T1000 (cell line): ENCODE data around the gene HNMT.

Experiments used
- DNase-seq: peaks from one replicate; lab custom pipeline; 2025; ENCODE audit warnings: mixed read lengths; lab: John Stamatoyannopoulos, UW

HNMT gene

DNA sequence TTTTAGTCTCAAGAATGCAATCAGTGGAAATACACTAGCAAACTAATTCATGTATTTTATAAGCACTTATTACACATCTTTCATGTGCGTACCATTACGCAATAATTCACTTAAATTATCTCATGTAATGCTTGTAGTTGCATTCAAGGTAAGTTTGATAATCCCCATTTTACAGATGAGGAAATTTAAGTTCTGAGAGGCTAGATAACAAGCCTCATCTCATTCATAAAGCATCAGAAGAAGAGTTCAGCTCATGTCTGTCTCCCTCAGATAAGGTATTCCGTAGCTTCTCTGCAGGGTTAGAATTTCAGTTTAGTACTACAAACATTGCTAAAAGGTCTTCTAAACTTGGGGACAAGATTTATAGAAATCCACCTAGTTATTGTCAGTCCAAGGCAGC, 47.8 kb downstream of the HNMT start:
- DNase-seq = no peak

DNA sequence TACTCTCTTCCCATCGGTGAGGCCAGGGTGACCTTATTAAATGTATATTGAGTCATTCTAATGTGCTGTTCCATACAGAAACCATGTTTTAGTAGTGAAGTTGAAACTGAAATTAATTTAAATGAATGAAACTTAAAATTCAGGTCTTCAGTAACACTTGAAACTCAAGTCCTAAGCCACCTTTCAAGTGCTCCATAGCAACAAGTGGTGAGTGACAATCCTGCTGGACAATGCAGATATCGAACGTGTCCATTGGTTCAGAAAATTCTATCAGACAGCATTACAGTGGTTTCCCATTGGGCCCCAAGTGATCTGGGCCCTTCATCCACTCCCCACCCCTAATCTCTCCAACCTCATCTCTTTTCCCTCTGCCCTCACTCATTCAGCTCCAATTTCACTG, 48.7 kb downstream of the HNMT start:
- DNase-seq = no peak

DNA sequence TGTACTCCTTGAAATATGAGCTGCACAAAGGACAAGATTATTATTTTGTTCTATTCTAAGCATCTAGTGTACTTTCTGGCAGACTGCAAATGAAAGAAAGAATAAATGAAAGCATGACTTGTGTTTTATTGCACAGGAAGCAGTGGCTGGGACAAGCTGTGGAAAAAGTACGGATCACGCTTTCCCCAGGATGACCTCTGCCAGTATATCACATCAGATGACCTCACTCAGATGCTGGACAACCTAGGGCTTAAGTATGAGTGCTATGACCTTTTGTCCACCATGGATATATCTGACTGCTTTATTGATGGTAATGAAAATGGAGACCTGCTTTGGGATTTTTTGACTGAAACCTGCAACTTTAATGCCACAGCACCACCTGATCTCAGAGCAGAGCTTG, 49.4 kb downstream of the HNMT start:
- no peak for DNase-seq

GRCh38 chr2:138015494-138015893, 51.2 kb downstream of the HNMT start:
- DNase-seq = no peak

DNA sequence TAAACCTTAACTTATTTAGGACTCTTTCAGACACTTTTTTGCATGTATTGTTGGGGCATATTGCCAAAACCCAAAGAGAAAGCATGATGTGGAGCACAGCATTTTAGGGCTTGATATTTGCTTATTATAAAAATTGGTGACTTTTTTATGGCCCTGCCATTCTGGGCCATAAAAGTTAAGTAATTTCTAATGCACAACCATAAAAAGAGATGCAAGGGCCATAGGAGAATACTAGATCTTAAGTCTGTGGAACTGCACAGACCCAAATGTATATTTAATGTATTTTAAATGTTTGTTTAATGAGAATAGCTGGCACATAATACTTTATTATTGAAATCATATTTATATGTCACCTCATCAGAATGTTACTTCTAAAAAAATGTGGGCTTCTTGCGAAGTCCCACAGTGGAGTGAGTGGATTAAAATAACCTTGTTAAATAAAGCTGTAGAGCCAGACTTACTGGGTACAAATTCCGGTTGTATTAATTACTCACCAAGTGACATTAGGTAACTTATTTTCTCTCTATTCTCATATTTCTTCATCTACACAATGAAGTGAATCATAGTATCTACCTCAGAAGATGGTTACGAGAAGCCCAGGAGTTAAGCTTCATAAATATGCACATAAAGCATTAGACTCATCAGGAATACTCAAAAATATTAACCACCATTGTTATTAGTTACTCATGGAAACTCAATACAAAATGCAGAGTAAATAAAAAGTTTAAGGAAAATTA, 52.2 kb downstream of the HNMT start:
- DNase-seq = no peak

DNA sequence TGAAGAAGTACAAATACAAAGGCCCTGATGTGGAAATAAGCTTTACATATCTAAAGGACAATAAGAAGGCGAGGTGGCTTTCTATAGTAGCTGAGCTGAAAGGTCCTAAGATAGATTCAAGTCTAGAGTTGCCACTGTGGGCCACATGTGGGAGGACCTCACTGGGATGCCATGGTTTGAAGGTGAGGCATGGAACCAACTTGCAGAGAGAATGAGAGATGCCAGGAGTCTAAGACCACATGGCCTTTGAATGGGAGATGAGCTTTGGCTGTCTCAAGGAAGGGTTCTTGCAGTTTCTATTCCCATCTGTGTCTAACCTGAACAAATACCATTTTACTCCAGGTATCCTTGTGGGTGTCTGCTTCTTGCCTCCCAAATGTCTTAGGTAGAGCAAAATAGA, 53.6 kb downstream of the HNMT start:
- DNase-seq = no peak

DNA sequence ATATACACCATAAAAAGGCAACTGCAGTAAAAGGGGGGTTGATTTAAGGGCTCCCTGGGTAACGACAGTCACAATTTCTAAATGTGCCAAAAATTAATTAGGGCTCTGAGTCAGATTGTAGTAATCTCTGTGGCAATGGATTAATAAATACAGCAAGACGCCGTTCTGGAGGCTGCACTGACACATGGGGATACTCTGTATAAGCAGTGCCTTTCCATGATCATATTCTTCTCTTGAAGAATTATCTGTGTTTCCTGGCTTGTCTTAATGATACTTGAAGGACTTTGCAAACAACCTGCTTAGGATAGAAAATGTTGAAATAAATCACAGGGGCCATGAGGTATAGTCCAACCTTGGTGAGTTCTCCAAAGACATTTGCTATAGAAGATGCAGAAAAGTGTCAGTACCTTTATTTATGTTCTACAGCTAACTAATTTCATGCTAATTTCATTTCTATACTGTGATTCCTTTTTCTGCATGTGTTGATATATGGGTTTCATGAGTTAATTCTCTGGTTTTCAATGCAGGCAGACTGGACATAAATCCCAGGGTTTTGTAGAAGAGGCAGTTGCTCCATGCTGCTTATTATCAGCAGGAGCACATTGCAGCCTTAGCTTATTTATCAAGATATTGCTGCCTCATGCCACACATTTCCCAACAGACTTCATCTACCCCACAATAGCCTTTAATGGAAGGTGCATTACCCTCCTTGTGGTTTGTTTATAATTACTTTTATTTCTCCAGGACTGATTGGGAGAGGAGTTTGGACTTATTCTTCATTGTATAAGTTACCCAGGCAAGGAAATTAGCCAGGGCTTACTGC, 54.8 kb downstream of the HNMT start:
- DNase-seq = no peak

DNA sequence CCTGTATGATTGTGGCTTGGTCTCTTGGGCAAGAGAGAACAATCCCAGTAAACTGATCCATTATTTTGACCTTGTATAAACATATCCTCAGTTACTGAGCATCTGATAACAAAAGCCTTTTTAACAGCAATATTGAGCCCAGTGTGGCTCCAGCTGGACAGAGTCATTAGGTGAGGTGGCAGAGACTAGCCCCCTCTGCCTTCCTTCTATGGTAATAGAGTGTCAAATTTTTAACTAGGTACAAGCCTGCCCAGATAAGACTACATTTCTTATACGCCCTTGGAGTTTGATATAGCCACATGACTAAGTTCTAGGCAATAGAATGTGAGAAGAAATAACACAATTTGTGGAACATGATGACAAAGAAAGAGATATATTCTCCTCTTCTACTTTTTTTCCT, 56.2 kb downstream of the HNMT start:
- no peak for DNase-seq

DNA sequence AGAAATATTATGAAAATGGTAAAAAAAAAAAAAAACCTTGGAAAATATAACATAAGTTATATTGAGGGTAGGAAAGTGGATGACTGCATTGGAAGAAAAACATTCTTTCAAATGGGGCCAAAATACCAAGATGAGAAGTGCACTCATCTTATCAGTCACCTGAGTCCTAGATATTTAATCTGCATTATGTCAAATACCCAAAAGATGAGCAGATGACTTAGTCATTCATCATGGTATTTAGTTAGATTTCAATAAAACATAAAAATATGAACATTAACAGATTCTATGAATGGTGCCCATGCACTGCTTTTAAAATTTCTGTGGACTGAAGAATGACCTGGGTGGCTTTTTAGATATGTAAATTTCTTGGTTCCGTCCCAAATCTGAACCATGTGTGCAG, 56.9 kb downstream of the HNMT start:
- no peak for DNase-seq

DNA sequence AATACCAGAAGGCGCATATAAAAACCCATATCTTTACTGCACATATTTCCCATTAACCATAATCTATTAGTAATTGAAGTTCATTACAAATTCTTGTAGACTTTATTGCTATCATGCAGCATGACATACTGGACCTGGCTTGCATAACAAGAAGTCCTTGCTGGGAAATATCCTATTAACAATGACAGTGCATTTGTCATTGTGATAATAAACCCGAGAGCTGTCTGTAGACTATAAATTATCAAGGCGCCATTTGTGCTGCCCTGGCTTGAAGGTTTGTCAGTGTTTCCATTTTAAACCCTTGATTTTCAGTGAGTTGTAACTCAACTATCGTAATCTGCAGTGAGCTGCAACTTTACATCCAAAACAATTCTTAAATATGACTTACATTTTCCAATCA, 59.0 kb downstream of the HNMT start:
- no peak for DNase-seq

GRCh38 chr2:138023976-138024375, 59.7 kb downstream of the HNMT start:
- DNase-seq = no peak

DNA sequence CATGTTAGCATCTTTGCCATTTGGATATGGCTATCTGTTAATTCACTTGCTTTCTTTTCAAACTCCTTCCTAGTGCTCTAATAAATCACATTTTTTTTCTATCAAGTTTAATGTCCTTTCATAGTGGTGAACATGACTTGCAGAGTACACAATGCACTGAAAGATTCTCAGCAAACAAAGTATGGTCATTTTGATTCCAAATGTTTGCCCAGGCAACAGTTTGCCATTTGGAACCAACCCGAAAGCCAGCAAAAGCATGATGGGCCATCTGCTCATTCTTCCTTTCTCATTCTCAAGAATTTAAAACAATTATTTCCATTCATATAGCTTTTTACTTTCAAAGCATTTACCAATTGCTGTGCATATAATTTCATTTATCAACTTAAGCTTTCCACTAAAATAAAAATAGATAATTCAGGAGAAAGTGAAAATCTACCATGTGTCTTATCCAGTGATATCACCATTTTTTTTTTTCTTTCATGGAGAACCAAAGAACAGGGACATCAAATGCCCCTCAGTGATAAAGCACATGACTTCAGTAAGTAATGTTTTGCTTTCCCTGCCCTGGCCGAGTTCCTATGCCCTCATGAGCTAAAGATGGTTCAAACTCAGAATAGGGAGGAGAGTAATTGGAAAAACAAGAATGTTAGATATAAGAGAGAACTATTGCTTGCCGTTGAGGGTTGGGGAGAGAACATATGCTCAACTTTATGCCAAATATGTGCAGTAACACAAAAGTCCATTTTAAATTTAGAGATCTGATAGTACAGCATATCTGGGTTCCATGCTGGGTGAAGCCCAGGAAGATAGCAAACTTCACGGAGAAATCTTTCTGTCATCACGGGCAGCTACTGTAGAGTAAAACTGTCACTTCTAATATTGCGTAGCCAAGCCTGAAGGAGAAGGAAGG, 62.1 kb downstream of the HNMT start:
- no peak for DNase-seq

- DNase-seq = no peak
Measured at GRCh38 chr2:138028538-138028937, 64.3 kb downstream of the HNMT start.

DNA sequence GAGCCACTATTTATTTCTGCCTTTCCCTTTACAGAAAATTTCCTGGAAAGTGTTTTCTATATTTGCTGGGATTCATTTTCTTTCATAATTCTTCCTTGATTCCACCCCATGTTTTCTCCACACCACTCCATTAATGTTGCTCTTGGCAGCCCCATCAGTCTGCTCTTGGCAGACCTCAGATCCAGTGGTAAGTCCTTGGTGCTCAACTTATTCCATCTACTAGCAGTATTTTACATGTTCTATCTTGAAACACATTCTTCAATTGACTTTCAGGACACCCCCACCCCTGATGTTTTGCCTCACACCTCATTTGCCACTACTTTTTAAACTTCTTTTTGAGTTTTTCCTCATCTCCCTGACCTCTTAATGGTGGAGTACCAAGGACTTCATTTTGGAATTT, 65.0 kb downstream of the HNMT start:
- DNase-seq = no peak

DNA sequence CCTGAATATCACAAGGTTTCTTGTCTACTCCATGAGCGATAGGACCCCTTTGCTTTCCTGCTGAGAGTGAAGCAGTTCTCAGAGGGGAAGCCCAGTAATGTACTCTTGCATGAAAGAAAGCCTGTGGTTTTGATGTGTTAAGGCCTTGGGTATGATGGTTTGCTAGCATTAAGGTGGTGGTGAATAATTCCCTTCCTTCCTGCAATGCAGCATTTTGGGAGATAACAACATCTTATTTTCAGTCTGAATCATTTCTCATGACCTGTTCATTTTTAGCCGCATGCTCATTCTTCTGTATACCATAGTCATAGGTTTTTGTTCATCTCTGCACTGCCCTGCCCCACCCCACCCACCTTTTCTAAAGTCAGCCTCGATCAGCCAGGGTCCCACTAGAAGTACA, 66.2 kb downstream of the HNMT start:
- DNase-seq = no peak

GRCh38 chr2:138032334-138032733, 68.1 kb downstream of the HNMT start:
- DNase-seq = no peak

DNA sequence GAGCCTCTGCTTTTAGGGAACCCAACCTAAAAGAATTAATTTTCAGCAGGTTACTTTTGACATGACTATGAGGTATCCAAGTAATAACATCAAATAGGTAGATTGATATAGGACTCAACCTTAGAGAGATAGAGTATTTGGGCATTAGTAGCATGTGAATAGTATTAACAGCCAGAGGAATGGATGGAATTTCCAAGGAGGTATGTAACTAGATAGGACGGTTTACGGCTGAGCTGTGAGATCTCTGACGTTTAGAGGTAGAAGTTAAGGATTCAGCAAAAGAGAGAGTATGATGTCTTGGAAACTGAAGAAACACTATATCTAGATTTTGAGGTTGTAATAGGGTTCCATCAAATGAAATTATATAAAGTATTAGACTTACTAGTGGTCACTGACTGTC, 70.3 kb downstream of the HNMT start:
- no peak for DNase-seq

- DNase-seq = no peak
Measured at GRCh38 chr2:138035608-138036217, 71.4 kb downstream of the HNMT start.

DNA sequence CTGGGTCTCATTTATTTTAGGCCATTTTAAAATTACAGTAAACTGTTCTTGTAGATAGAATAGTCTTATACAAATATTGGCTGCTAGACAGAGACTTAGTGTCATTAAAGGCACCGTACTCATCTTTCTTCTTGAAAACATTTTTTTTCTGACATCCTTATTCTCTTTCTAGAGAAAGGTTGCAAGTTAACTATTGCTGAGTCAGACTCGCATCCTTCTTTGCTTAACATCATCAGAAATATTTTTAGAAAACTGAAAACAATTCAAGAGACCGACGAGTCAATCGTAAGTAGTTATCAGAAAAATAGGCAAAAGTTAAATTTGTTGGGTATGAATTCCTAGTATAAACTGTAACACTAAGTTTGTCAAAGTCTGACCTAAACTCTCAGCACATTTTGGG, 72.2 kb downstream of the HNMT start:
- DNase-seq = no peak

DNA sequence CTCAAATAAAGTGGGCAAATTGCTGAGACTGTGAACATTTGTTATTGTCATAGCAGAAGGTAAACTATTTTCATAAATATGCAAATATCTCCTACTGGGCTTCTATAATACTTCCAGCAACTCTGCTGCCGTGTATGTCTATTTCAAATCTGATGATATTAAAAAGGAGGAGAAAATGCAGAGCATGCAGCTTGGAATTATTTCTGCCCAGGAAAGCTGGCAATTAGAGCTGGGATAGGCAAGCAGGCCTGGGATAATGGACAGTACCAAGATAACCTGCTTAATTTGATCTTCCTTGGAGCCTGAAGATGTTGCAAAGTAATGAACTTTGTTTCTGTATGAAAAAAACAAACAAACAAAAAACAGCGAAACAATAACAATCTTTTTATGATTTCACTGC, 72.8 kb downstream of the HNMT start:
- no peak for DNase-seq

GRCh38 chr2:138040616-138041015, 76.3 kb downstream of the HNMT start:
- DNase-seq = no peak

DNA sequence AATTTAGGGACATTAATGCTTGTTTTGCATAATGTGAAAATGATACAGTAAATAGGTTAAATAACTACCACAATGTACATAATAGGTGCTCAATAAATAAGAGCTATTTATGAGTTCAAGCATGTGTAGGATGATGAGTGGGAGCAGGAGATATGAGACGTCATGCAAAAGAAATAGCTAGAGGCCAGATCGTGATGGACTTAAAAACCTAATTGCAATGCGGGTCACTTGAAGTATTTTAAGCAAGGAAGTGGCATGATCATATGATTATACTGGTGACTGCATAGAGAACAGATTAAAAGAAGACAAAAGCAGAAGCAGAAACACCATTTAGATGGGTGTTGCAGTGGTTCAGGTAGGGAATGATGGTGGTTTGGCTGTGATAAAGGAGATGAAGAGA, 78.0 kb downstream of the HNMT start:
- no peak for DNase-seq
